Activated gamma-delta T cell treated with Interleukin-2 at 50 U/mL for 16 hours (primary cell): ENCODE results near the gene EDC3.
"Not testable (repeated sequence)": the region's sequence is repeated elsewhere in the genome, so short reads cannot be mapped to it uniquely, and the experiment has no call there.

Source experiments
- DNase-seq: peaks from one replicate; pipeline ENCODE4 v3.0.0-alpha.2; 2020

EDC3 gene

DNA sequence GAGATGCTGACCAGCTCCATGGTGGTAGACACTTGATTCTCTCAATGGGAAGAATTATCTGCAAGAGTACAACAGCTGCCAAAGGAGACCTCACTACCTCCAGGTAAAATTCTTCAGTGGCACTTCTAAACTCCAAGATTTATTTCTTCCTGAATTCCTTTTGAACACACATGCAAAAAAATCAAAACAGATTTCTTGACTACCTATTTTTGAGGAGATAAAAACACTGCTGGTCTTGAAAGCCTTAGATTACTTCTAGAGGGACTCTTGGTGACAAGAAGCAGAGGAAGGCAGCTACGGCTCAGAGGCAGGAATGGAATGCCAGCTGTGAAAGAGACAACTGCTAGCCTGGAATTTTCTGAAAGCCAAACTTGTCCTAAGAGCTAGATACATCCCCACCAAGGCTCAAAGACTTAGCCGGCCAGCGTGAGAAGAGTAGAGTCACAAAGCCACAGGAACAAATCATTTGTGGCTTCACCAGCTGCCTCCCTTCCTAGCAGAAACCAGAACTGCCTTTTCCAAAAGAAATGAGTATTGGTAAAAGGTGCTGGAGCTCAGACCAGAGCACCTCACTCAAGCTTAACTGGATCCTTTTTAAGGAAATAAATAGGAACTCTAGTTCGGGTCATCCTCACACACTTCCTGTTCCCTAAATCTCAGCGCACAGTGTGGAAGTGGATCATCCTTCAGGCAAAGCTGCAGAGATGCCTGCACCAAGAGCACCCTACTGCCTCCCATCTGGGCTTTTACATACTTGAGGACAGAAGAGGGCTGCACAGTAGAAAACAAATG, 47.6 kb downstream of the EDC3 start:
- DNase-seq, result no peak

GRCh38 chr15:74646480-74646879, 49.3 kb downstream of the EDC3 start:
- DNase-seq, result no peak

- no peak for DNase-seq
Measured at GRCh38 chr15:74643665-74644204, 52.1 kb downstream of the EDC3 start.

GRCh38 chr15:74642734-74643664, 52.8 kb downstream of the EDC3 start:
- DNase-seq, result no peak

- no peak for DNase-seq
Measured at GRCh38 chr15:74642348-74642733, 53.5 kb downstream of the EDC3 start.

DNA sequence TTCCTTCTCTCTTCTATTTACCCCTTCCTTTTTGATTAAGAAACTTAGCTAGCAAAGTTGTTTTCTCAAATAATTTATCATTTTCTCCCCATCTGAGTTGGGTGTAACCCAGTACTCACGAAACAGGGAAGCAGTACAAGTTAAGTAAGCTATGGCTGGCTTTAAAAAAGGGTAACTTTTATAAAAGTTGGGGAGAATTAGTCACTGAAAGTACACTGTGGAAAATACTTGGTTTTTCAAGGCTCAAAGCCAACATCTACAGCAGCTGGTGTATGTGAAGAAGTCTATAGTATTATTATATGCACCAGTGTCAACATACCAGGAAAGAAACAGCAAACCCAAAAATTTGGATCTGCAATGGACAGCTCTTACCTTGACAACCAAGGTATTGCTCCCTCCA, 54.7 kb downstream of the EDC3 start:
- no peak for DNase-seq

DNA sequence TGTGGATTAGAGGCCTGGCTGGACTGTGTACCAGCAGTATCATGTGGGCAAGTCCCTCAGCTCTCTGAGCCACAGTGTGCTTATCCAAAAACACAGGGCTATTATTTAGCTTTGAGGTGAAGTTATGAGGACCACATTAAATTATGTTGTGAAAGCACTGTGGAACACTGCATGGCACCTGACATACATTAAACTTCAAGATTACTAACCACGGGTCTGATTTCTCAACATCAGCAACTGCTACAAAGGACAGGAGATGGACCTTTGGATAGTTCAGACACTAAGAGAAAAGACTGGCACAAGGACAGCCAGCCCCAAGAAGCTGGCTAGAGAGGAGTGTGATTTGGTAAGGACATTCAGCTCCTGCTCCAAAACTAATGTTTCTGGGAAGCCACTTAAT, 58.8 kb downstream of the EDC3 start:
- no peak for DNase-seq

DNA sequence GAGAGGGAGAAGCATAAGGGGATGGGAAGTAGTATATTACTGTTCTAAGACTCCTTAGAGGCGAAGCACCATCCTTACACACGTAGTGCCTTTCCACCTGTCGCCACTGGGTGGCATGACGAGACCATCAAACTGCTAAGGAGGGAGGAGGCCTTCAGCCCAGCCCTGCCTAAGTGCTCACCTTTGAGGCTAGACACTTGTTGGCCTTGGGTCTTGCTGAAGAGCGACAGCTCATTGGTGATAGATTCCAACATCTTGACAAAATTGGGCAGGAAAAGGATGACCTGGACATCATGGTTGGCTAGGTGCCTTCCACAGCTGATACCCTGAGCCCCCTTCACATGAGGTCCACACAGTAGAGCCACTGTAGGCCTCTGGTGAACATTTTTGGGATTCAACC, 60.6 kb downstream of the EDC3 start:
- DNase-seq, result peak; percentile 67

DNA sequence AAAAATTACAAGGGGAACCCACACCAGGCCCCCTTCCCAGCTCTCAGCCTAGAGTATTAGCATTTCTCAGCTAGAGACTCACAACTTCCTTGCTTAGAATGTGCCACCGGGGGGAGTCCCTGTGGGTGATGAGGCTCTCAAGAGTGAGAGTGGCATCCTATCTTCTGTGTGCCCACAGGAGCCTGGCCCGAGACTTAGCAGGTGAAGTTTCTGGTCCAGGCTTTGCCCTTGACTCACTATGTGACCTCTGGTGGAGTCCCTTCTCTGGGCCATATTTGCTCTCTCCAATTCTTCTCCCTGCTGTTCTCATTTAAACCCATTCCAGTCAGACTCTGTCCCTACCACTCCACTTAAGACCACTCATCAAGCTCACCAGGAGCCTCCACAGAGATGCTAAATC, 62.0 kb downstream of the EDC3 start:
- DNase-seq, result no peak

DNA sequence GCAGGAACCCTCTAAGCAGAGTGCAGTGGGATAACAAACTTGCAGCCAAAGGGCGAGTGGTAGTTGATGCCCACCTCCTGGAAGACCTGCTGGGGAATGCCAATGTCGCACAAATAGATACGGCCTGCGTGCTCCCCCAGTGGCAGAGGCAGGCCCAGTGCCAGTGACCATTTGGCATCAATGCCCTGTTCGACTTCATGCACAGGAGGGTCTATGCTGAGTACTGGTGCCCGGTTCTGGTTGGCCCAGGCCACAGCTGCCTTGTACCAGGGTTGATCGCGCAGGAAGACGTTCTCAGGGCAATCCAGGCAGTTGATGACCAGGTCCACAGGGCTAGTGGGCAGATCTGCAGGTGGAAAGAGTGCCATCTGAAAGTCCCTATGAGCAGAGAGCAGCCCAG, 63.2 kb downstream of the EDC3 start:
- DNase-seq, result no peak

GRCh38 chr15:74631935-74632560, 63.8 kb downstream of the EDC3 start:
- peak; percentile 53 for DNase-seq

DNA sequence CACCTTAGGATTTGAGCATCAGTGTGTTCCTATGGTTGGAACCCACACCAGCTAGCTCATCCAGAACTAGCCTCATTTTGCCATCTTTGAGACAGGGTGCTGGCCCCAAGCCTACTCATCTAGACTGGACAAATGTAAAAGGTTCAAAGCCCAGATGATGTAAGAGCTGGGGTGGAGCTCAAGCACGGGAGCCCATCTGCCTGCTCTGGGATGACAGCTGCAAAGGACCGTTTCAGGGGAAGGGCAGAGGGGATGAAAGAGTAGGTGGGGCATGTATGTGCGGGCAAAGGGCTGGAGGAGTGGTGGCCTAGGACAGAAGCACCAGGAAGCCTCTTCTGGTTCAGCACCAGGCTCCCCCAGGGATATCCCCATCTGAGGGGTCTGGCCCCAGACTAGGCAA, 64.4 kb downstream of the EDC3 start:
- no peak for DNase-seq

DNA sequence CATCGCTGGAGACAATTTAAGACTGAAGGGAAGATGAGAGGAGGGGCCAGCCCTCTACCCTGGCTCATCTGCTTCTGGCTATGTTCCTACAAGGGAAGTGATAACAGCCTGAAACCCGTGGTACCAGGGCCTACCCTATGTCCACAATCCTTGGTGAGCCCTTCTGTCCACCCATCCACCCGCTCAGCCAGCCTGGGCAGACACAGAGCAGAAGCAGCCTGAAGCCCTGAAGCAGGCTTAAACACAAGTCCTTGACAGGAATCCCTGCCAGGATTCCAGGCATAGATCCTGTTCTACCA, 64.8 kb downstream of the EDC3 start:
- DNase-seq, result no peak

GRCh38 chr15:74630284-74631086, 65.3 kb downstream of the EDC3 start:
- DNase-seq, result no peak

- not testable (repeated sequence) for DNase-seq
Measured at GRCh38 chr15:74629696-74630095, 66.1 kb downstream of the EDC3 start.

DNA sequence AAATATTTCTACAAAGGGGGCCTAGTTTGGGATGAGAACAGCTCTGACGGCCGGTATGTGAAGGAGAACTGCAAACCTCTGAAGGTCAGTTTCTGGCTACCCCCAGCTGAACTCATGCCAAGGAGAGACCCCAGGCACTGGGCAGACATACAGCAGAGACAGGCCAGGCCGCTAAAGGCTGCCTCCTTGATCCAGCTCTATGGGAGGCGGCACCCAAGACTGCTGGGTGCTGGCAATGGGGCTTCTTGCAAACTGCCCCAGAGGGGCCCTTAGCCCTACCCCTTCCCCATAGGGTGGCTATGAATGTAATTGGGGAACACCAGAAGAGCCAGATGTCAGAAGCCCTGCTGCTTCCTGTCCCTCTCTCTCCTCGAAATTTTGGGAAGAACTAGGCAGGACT, 66.9 kb downstream of the EDC3 start:
- DNase-seq, result no peak

GRCh38 chr15:74628199-74628598, 67.6 kb downstream of the EDC3 start:
- no peak for DNase-seq

DNA sequence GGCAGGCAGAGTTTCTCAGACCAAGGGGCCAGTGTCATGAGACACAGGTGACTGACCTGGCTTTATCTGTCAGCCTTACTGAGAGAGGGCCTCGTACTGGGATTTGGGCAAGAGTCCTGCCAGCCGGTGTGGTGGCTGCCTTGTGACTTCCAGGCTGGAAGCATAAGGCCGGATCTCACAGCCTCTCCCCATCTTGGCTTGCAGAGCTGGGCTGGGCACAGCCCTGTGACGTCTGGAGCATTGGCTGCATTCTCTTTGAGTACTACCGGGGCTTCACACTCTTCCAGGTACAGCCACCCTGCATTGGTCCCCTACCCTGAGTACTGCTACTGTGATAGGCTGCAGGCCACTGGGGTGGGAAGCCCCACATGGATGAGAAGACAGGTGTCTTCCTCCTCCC, 68.1 kb downstream of the EDC3 start:
- DNase-seq, result no peak

DNA sequence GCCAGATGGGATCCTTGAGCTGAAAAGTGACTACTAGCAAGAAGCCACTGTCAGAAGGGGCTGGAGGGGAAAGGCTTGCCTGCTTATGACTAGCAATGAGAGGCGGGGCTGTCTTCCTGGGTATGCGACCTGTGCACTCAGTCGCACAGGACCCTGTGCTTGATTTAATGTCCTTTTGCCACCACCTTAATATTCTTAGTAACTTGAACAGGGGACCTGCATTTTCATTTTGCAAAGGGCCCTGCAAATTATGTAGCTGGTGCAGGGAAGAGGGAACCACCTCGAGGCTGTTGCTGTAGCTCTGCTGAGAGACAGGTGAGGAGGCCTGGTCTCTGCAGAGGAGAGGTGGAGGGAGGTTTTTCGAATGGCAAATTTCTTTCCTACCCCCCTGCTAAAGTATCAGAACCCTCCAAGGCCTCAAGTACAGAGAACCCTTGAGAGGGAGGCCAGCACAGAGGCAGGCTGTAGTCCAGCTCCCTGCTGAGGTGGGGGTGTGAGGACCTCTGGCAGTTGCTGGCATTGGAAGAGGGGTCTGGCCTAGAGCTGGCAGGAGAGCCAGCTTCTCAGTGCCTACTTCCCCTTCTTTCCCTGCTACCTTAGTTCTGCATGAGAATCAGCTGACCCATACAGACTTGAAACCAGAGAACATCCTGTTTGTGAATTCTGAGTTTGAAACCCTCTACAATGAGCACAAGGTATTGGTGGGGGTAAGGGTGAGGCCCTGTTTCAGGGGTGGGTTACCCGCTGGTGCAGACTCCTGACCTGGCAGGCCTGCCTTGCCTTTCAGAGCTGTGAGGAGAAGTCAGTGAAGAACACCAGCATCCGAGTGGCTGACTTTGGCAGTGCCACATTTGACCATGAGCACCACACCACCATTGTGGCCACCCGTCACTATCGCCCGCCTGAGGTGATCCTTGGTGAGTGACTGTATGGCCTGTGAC, 68.8 kb downstream of the EDC3 start:
- DNase-seq, result no peak

GRCh38 chr15:74626336-74626735, 69.5 kb downstream of the EDC3 start:
- DNase-seq, result no peak

DNA sequence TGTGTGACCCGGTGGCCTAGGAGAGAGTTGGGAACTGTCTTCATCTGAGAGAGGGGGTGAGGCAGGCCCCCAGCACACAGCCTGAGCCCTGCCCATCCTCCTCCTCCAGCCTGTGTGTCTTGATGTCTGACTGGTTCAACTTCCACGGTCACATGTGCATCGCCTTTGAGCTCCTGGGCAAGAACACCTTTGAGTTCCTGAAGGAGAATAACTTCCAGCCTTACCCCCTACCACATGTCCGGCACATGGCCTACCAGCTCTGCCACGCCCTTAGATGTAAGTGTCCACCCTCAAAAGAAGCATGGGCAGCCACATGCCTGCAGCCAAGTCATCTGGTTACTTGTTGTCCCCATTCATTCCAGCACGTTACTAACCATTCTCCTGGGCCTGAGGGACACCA, 70.1 kb downstream of the EDC3 start:
- no peak for DNase-seq
